NCI-H1417 treated with DMSO at 0.1 percent for 48 hours (cell line): Measurements from ENCODE around the gene HJURP.
"Not testable (repeated sequence)": the region's sequence is repeated elsewhere in the genome, so short reads cannot be mapped to it uniquely, and the experiment has no call there.

Experiments
- DNase-seq: peaks from one replicate; lab custom pipeline; 2025; lab: John Stamatoyannopoulos, UW

The HJURP gene

GRCh38 chr2:233854241-233854981 is at the start of gene HJURP:
Gene HJURP, minus strand, starts transcription at chr2:233854535. Its CDS starts 35 bp downstream, at chr2:233854500.
- peak; percentile 92 for DNase-seq

- no peak for DNase-seq
Measured at GRCh38 chr2:233901884-233902283, 47.5 kb upstream of the HJURP start.

- no peak for DNase-seq
Measured at GRCh38 chr2:233901367-233901766, 47.0 kb upstream of the HJURP start.

- DNase-seq = not testable (repeated sequence)
Measured at GRCh38 chr2:233896253-233896652, 41.9 kb upstream of the HJURP start.

GRCh38 chr2:233892793-233893192 is 38.5 kb upstream of the HJURP start:
- no peak for DNase-seq

- DNase-seq = no peak
Measured at GRCh38 chr2:233882353-233882752, 28.0 kb upstream of the HJURP start.

GRCh38 chr2:233872125-233872524 is 17.8 kb upstream of the HJURP start:
- not testable (repeated sequence) for DNase-seq

- no peak for DNase-seq
Measured at GRCh38 chr2:233871432-233871831, 17.1 kb upstream of the HJURP start.

GRCh38 chr2:233867993-233868532 is 13.7 kb upstream of the HJURP start, which contains the start of gene MSL3B:
Gene MSL3B, minus strand, starts transcription at chr2:233868386.
- no peak for DNase-seq

- DNase-seq = no peak
Measured at GRCh38 chr2:233866479-233866878, 12.1 kb upstream of the HJURP start.

GRCh38 chr2:233865838-233866237 is 11.5 kb upstream of the HJURP start:
- DNase-seq = no peak

- no peak for DNase-seq
Measured at GRCh38 chr2:233862261-233862768, 8.0 kb upstream of the HJURP start.

- DNase-seq = no peak
Measured at GRCh38 chr2:233858331-233858730, 4.0 kb upstream of the HJURP start.

GRCh38 chr2:233857511-233858141 is 3.3 kb upstream of the HJURP start:
- no peak for DNase-seq

GRCh38 chr2:233856184-233856583 is 1.8 kb upstream of the HJURP start:
- DNase-seq = no peak

GRCh38 chr2:233855345-233855744 is 1.0 kb upstream of the HJURP start:
- no peak for DNase-seq

GRCh38 chr2:233853883-233854240 is 473 bp downstream of the HJURP start:
- no peak for DNase-seq

- DNase-seq = no peak
Measured at GRCh38 chr2:233853353-233853752, 982 bp downstream of the HJURP start.

GRCh38 chr2:233852056-233852455 is 2.3 kb downstream of the HJURP start:
- no peak for DNase-seq

GRCh38 chr2:233851169-233851568 is 3.2 kb downstream of the HJURP start:
- DNase-seq = no peak

GRCh38 chr2:233850745-233851144 is 3.6 kb downstream of the HJURP start:
- no peak for DNase-seq

- no peak for DNase-seq
Measured at GRCh38 chr2:233849607-233850271, 4.6 kb downstream of the HJURP start.

- DNase-seq = no peak
Measured at GRCh38 chr2:233848276-233848675, 6.1 kb downstream of the HJURP start.
